Measurements from ENCODE around the gene RBPJ.
A peak's percentile ranks its signal among the peaks of the same experiment; 100 is the strongest.
"Not testable (repeated sequence)": the region's sequence is repeated elsewhere in the genome, so short reads cannot be mapped to it uniquely, and the experiment has no call there.

The RBPJ gene

GRCh38 chr4:26302031-26302899, 18.5 kb upstream of the RBPJ start:
- no peak for DNase-seq (ENCODE audit: low read depth in 2 of 2)

GRCh38 chr4:26303008-26303407, 17.8 kb upstream of the RBPJ start:
- DNase-seq (ENCODE audit: low read depth in 2 of 2), result no peak

- DNase-seq (ENCODE audit: low read depth in 2 of 2), result no peak
These were observed 13.6 kb upstream of the RBPJ start for GRCh38 chr4:26307037-26307800.

GRCh38 chr4:26308568-26308967, 12.2 kb upstream of the RBPJ start:
- DNase-seq (ENCODE audit: low read depth in 2 of 2), result no peak

GRCh38 chr4:26310264-26310663, 10.6 kb upstream of the RBPJ start:
- DNase-seq (ENCODE audit: low read depth in 2 of 2), result no peak

GRCh38 chr4:26311633-26312032, 9.2 kb upstream of the RBPJ start:
- no peak for DNase-seq (ENCODE audit: low read depth in 2 of 2)

- not testable (repeated sequence) for DNase-seq (ENCODE audit: low read depth in 2 of 2)
These were observed 5.4 kb upstream of the RBPJ start for GRCh38 chr4:26315316-26315932.

- DNase-seq (ENCODE audit: low read depth in 2 of 2), result no peak
These were observed 3.0 kb upstream of the RBPJ start for GRCh38 chr4:26317766-26318165.

- peak; percentile 98 to 99 for DNase-seq (ENCODE audit: low read depth in 2 of 2)
These were observed 1.3 kb upstream of the RBPJ start for GRCh38 chr4:26319467-26319948.

GRCh38 chr4:26319949-26320537, 771 bp upstream of the RBPJ start:
- peak; percentile 38 for DNase-seq (ENCODE audit: low read depth in 2 of 2)

- no peak for DNase-seq (ENCODE audit: low read depth in 2 of 2)
These were observed 783 bp downstream of the RBPJ start for GRCh38 chr4:26321373-26322221.

GRCh38 chr4:26322346-26322745, 1.5 kb downstream of the RBPJ start:
- DNase-seq (ENCODE audit: low read depth in 2 of 2), result no peak

- DNase-seq (ENCODE audit: low read depth in 2 of 2), result no peak
These were observed 3.0 kb downstream of the RBPJ start for GRCh38 chr4:26323821-26324220.

GRCh38 chr4:26325191-26325590, 4.4 kb downstream of the RBPJ start:
- DNase-seq (ENCODE audit: low read depth in 2 of 2), result no peak

GRCh38 chr4:26326791-26327190, 6.0 kb downstream of the RBPJ start:
- DNase-seq (ENCODE audit: low read depth in 2 of 2), result no peak

GRCh38 chr4:26330186-26330787, 9.5 kb downstream of the RBPJ start:
- DNase-seq (ENCODE audit: low read depth in 2 of 2), result no peak

GRCh38 chr4:26330946-26331345, 10.1 kb downstream of the RBPJ start:
- DNase-seq (ENCODE audit: low read depth in 2 of 2), result no peak

- no peak for DNase-seq (ENCODE audit: low read depth in 2 of 2)
These were observed 10.7 kb downstream of the RBPJ start for GRCh38 chr4:26331380-26331950.

GRCh38 chr4:26334366-26334765, 13.6 kb downstream of the RBPJ start:
- no peak for DNase-seq (ENCODE audit: low read depth in 2 of 2)

- DNase-seq (ENCODE audit: low read depth in 2 of 2), result no peak
These were observed 16.8 kb downstream of the RBPJ start for GRCh38 chr4:26337612-26338011.

All from stimulated activated CD4-positive, alpha-beta T cell treated with anti-CD3 and anti-CD28 coated beads, Interleukin-15, amount 100 ng/mL, for 48 hours (primary cell).